Osteocyte (in vitro differentiated cells): Measurements from ENCODE around the gene TRIM43. TPM values are rescaled to one million over a fixed set of nuclear protein-coding genes. Genes with fewer than 3 reads are reported as not detected.
"Not testable (repeated sequence)": the region's sequence is repeated elsewhere in the genome, so short reads cannot be mapped to it uniquely, and the experiment has no call there.

Source experiments
- DNase-seq: peaks from one replicate; pipeline ENCODE4 v3.0.0; 2021; ENCODE audit warnings: mixed read lengths; ENCODE audit not compliant: unreplicated experiment; ENCODE audit errors: extremely low spot score
- H3K27ac Mint-ChIP-seq: one replicate; pipeline ENCODE4 v1.8.0; 2021; ENCODE audit warnings: mild to moderate bottlenecking, mixed read lengths; ENCODE audit not compliant: unreplicated experiment
- H3K27me3 Mint-ChIP-seq: one replicate; pipeline ENCODE4 v1.8.0; 2021; ENCODE audit warnings: mixed read lengths; ENCODE audit not compliant: unreplicated experiment
- H3K36me3 Mint-ChIP-seq: one replicate; pipeline ENCODE4 v1.8.0; 2021; ENCODE audit warnings: mixed read lengths; ENCODE audit not compliant: unreplicated experiment
- H3K4me1 Mint-ChIP-seq: one replicate; pipeline ENCODE4 v1.8.0; 2021; ENCODE audit warnings: mixed read lengths; ENCODE audit not compliant: unreplicated experiment
- H3K4me3 Mint-ChIP-seq: one replicate; pipeline ENCODE4 v1.8.0; 2021; ENCODE audit warnings: mild to moderate bottlenecking, moderate library complexity, mixed read lengths; ENCODE audit not compliant: unreplicated experiment
- H3K9me3 Mint-ChIP-seq: one replicate; pipeline ENCODE4 v1.8.0; 2021; ENCODE audit warnings: mixed read lengths; ENCODE audit not compliant: unreplicated experiment
- CTCF ChIP-seq: fragments of 200-600 bp; sonication (generic); IDR thresholded peaks from 2 replicates; pipeline ENCODE4 v1.5.0; 2021; ENCODE audit warnings: antibody characterized with exemption, mild to moderate bottlenecking, moderate library complexity
- long read RNA-seq: library from polyadenylated mRNA; unstranded; transcript quantifications from one replicate; pipeline ENCODE4 v2.0.0, GENCODE V29; 2021
- total RNA-seq: library from RNA; stranded (reverse); gene quantifications from 2 replicates; pipeline ENCODE4 v1.2.1, GENCODE V29; 2021

TRIM43 gene
- not detected in 2 replicates for total RNA-seq
- long read RNA-seq = 0 reads

- not testable (repeated sequence) for H3K4me1 Mint-ChIP-seq, H3K9me3 Mint-ChIP-seq, H3K36me3 Mint-ChIP-seq, H3K4me3 Mint-ChIP-seq, H3K27ac Mint-ChIP-seq, DNase-seq
- peaks cover 27% of the 10 kb centered on the region for H3K27me3 Mint-ChIP-seq
These were observed at the start of gene TRIM43 for GRCh38 chr2:95591701-95592100. TSS of gene TRIM43 (plus strand) at chr2:95592001. CDS start at chr2:95594024, 2,023 bp downstream.

GRCh38 chr2:95551055-95551568 lies 40.7 kb upstream of the TRIM43 start:
- peaks cover 20% of the 10 kb centered on the region for H3K27me3 Mint-ChIP-seq
- no peaks in the 10 kb centered on the region for H3K9me3 Mint-ChIP-seq
- no peak overlapping the region for H3K27ac Mint-ChIP-seq
- no peaks in the 10 kb centered on the region for H3K4me1 Mint-ChIP-seq
- DNase-seq = no peak
- H3K36me3 Mint-ChIP-seq = no peaks in the 10 kb centered on the region
- TF ChIP-seq CTCF = no peak
- no peak overlapping the region for H3K4me3 Mint-ChIP-seq

- DNase-seq = no peak
- Mint-ChIP-seq H3K9me3 (no peaks in the 10 kb centered on the region), H3K4me1 (no peaks in the 10 kb centered on the region), H3K27me3 (peaks cover 28% of the 10 kb centered on the region), H3K4me3 (no peak overlapping the region), H3K27ac (no peak overlapping the region), H3K36me3 (no peaks in the 10 kb centered on the region)
- no peak for TF ChIP-seq CTCF
These were observed 38.9 kb upstream of the TRIM43 start for GRCh38 chr2:95552911-95553310.

GRCh38 chr2:95569170-95569569 lies 22.6 kb upstream of the TRIM43 start:
- Mint-ChIP-seq H3K27ac (no peak overlapping the region), H3K27me3 (peaks cover 38% of the 10 kb centered on the region), H3K9me3 (no peaks in the 10 kb centered on the region), H3K36me3 (no peaks in the 10 kb centered on the region), H3K4me3 (no peak overlapping the region), H3K4me1 (no peaks in the 10 kb centered on the region)
- no peak for DNase-seq
- TF ChIP-seq CTCF = no peak

- no peak overlapping the region for H3K27ac Mint-ChIP-seq
- no peaks in the 10 kb centered on the region for H3K9me3 Mint-ChIP-seq
- no peak overlapping the region for H3K4me3 Mint-ChIP-seq
- no peaks in the 10 kb centered on the region for H3K4me1 Mint-ChIP-seq
- H3K27me3 Mint-ChIP-seq = peaks cover 33% of the 10 kb centered on the region
- DNase-seq = no peak
- no peaks in the 10 kb centered on the region for H3K36me3 Mint-ChIP-seq
- no peak for TF ChIP-seq CTCF
These were observed 17.9 kb upstream of the TRIM43 start for GRCh38 chr2:95573866-95574265.

GRCh38 chr2:95574506-95574905 lies 17.3 kb upstream of the TRIM43 start:
- Mint-ChIP-seq H3K9me3 (no peaks in the 10 kb centered on the region), H3K4me3 (no peak overlapping the region), H3K27me3 (peaks cover 35% of the 10 kb centered on the region), H3K27ac (no peak overlapping the region), H3K36me3 (no peaks in the 10 kb centered on the region), H3K4me1 (no peaks in the 10 kb centered on the region)
- no peak for TF ChIP-seq CTCF
- no peak for DNase-seq
